SHP77 treated with DMSO at 0.1 percent for 48 hours (cell line): Measurements from ENCODE around the gene ECT2L.
"Not testable (repeated sequence)": the region's sequence is repeated elsewhere in the genome, so short reads cannot be mapped to it uniquely, and the experiment has no call there.

Source experiments
- DNase-seq: peaks from one replicate; lab custom pipeline; 2025; lab: John Stamatoyannopoulos, UW

Gene ECT2L

GRCh38 chr6:138931660-138932059 lies 135.8 kb downstream of the ECT2L start:
- no peak for DNase-seq

DNA sequence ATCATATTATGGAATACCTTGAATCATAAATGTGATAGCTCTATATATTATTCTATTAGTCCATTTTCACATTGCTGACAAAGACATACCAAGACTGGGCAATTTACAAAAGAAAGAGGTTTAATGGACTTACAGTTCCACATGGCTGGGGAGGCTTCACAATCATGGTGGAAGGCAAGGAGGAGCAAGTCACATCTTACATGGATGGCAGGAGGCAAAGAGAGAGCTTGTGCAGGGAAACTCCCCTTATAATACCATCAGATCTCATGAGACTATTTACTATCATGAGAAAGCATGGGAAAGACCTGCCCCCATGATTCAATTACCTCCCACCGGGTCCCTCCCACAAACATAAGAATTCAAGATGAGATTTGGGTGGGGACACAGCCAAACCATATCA lies 141.0 kb downstream of the ECT2L start:
- not testable (repeated sequence) for DNase-seq

- DNase-seq: no peak
These were observed 147.3 kb downstream of the ECT2L start for GRCh38 chr6:138943089-138943625.

DNA sequence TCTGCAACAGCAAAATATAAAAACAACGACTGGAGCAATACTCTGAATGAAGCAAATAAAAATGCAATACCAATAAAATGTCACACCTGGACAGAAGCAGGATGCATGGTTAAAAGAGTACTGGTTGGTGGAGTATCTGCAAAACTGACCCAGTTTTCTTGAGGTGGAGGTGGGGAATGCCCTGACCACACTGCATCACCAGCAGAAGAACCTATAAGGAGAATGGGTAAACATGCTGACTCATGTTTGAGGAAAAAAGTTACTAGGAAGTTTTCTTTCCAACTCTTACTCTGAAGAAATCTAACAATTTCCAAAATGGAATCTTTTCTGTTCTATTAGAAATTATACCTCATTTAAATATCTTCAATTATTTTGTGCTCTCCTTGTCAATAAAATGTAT lies 148.5 kb downstream of the ECT2L start:
- no peak for DNase-seq

- no peak for DNase-seq
These were observed 149.5 kb downstream of the ECT2L start for GRCh38 chr6:138945354-138945753.

DNA sequence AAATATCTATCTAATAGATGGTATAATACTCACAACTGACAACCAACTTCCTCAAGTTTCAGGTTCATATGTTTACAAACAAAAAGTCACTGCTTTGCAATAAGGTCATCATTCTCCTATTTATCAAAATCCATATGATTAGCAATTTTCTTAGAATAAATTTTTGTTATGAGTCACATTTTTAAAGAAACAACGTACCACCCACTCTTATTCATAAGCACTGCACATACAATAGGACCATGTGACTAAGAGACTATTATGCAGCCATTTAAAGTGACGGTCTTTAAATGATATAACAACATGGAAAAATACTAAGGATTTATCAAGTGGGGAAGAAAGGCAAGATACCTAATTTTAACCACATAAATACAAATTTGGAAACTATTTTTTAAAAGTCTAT lies 152.1 kb downstream of the ECT2L start:
- DNase-seq: no peak

DNA sequence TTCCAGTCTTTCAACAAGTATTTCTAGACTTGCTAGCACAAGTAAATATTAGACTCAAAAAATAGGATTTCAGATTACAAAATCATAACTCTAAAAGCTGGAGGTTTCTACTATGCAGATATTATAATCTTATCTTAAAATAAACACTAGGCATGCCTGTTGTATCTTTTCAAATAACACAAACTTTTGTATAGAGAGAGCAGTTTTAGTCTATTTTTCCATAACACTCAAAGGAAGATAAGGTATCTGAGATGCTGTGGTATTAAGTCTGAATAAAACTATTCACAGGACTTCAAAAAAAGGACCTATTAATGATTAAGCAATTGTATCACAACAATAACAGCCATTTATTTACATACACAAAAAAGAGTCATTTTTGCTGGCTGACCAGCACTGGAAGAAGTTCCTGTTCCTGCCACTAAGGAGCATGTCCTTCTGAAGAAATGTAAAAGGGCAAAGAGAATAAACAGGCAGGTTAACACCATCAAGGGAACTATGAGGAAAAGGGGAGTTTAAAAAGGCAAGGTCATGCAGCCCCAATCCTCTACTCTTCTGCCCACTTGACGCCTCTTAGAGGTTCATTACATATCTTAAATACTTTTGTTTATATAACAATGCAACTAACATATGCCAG lies 152.8 kb downstream of the ECT2L start:
- no peak for DNase-seq

DNA sequence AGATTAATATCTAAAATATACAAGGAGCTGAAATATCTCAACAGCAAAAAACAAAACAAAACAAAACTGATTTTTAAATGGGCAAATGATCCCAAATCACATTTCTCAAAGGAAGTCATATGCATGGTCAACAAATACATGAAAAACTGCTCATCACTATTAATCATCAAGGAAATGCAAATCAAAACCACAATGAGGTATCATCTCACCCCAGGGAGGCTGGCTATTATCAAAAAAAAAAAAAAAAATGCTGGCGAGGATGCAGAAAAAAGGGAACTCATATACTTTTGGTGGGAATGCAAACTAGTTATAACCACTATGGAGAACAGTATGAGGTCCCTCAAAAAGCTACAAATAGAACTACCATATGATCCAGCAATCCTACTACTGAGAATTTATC lies 157.6 kb downstream of the ECT2L start:
- DNase-seq: no peak
